GM19043 (cell line): ENCODE measurements around the gene PRUNE2.

Experiments
- ATAC-seq: cut with Tn5 transposase; IDR thresholded peaks from one replicate; pipeline ENCODE4 v1.9.1; 2021; ENCODE audit warnings: low read depth; ENCODE audit not compliant: unreplicated experiment

PRUNE2 gene

GRCh38 chr9:76634356-76635054 is 271.4 kb downstream of the PRUNE2 start:
- no peak for ATAC-seq

GRCh38 chr9:76630916-76631315 is 275.0 kb downstream of the PRUNE2 start:
- no peak for ATAC-seq

GRCh38 chr9:76629205-76629990 is 276.5 kb downstream of the PRUNE2 start:
- ATAC-seq = no peak

- ATAC-seq = no peak
These were observed 277.8 kb downstream of the PRUNE2 start for GRCh38 chr9:76628155-76628554.

- ATAC-seq = no peak
These were observed 278.9 kb downstream of the PRUNE2 start for GRCh38 chr9:76626980-76627379.

GRCh38 chr9:76626141-76626540 is 279.8 kb downstream of the PRUNE2 start:
- ATAC-seq = no peak

GRCh38 chr9:76624391-76625048 is 281.4 kb downstream of the PRUNE2 start:
- ATAC-seq = peak; percentile 93

GRCh38 chr9:76620996-76621395 is 284.9 kb downstream of the PRUNE2 start:
- ATAC-seq = no peak

GRCh38 chr9:76620581-76620980 is 285.3 kb downstream of the PRUNE2 start:
- no peak for ATAC-seq

- ATAC-seq = no peak
These were observed 286.3 kb downstream of the PRUNE2 start for GRCh38 chr9:76619640-76620039.

- no peak for ATAC-seq
These were observed 286.7 kb downstream of the PRUNE2 start for GRCh38 chr9:76619197-76619596.

- no peak for ATAC-seq
These were observed 287.2 kb downstream of the PRUNE2 start for GRCh38 chr9:76618762-76619161.

- no peak for ATAC-seq
These were observed 288.3 kb downstream of the PRUNE2 start for GRCh38 chr9:76617497-76618175.

- ATAC-seq = no peak
These were observed 289.1 kb downstream of the PRUNE2 start for GRCh38 chr9:76616780-76617179.

- no peak for ATAC-seq
These were observed 290.7 kb downstream of the PRUNE2 start for GRCh38 chr9:76615177-76615603.

GRCh38 chr9:76613974-76614373 is 291.9 kb downstream of the PRUNE2 start:
- no peak for ATAC-seq

- no peak for ATAC-seq
These were observed 292.6 kb downstream of the PRUNE2 start for GRCh38 chr9:76613150-76613781.

- ATAC-seq = no peak
These were observed 295.9 kb downstream of the PRUNE2 start for GRCh38 chr9:76610011-76610352.

GRCh38 chr9:76609285-76610010 is 296.5 kb downstream of the PRUNE2 start:
- no peak for ATAC-seq
